Stimulated activated CD8-positive, alpha-beta memory T cell treated with anti-CD3 and anti-CD28 coated beads, Interleukin-4, amount 100 ng/mL, for 4 hours (primary cell): ENCODE results near the gene CA7.
"Not testable (repeated sequence)": the region's sequence is repeated elsewhere in the genome, so short reads cannot be mapped to it uniquely, and the experiment has no call there.

Experiments
- DNase-seq, 2 donors: peaks; one replicate each; pipeline ENCODE4 v3.0.0-alpha.2; 2020; ENCODE audit warnings: low read depth in 2 of 2, low spot score in 1 of 2

CA7 gene

DNA sequence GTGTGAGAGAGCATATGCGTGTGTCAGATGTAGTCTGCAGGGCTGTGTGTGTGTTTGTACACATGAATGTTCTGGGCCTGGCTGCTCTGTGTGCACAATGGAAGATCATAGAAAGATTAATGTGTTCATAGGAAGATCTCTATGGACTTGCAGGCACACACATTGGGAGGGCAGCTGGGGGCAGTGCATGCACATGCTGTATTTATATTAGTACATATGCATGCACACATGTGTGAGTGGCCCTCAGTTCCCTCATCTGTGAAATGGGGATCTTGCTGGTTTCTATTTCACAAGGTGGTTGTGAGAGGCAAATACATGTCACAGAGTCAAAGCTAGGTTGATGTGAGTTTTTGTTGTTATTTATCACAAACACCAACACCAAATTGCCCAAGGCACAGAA, 2.1 kb downstream of the CA7 start:
- no peak for DNase-seq

DNA sequence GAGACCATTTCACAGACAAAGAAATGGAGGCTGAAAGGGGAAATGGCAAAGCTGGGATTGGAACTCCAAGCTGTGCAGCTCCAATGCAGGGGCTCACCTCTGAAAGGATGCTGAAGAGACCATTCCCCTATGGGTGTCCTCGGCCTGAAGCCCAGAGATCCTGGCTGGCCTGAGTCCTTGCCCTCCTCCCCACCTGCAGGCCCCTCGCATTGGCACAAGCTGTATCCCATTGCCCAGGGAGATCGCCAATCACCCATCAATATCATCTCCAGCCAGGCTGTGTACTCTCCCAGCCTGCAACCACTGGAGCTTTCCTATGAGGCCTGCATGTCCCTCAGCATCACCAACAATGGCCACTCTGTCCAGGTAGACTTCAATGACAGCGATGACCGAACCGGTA, 2.6 kb downstream of the CA7 start:
- DNase-seq: no peak

DNA sequence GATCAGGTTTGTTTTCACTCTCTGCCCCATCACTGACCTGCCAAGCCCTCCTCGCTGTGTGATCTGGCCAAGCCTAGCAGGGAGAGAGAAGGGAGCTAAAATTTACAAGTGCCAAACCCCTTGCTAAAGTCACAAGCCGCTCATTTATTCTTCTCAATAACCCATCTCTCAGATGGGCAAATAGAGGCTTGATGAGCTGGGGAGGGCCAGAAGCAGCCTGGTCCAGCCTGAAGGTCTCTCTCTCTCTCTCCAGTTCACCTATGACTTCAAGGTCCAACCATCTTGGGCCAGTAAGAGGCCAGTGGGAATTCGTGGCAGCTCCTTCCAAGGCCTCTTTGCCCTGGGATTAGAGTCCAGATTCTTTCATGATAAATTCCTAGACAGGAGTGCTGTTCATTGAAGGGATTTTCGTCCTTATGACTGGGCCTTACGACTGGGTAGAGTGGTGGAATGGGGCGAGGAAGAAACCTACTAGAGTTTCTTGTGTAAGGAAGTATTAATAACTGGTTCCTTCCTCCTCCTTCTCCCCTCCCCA, 3.4 kb downstream of the CA7 start:
- no peak for DNase-seq

DNA sequence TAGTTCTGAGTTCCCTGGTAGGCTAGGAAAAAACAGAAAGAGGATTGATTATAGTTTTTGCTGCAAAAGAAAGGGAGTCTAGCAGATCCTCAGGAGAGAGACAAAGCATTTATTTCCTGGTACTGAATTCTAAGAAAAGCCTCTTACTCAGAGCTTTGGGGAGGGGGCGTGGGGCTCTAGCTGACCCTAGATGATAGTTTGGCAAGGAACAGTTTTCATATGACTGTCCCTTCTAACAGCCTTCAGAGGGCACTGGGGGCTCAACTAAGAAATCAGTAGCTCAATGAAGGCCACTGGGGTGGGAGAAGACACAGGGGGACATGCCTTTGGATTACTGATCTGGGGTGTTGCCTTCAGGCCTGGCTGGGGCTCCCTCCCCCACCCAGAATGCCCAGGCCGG, 4.0 kb downstream of the CA7 start:
- DNase-seq: no peak

DNA sequence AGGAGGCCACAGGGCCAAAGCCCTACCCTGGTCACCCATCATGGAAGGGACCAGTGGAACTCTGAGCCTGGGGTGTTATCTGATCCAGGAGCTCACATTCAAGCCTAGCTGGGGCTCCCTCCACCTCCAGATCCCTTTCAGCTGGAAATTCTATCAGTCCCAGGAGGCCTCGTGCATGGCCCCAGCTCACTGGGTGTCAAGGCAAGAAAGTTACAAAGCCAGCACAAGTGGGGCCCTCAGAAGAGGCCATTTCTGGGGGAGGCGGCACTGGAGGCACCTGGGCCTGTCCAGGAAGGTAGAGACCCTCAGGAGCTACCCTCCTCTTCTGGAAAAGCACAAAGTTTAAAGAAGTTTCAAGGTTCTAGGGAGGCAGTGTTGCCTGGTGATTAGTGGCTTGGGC, 4.8 kb downstream of the CA7 start:
- no peak for DNase-seq

DNA sequence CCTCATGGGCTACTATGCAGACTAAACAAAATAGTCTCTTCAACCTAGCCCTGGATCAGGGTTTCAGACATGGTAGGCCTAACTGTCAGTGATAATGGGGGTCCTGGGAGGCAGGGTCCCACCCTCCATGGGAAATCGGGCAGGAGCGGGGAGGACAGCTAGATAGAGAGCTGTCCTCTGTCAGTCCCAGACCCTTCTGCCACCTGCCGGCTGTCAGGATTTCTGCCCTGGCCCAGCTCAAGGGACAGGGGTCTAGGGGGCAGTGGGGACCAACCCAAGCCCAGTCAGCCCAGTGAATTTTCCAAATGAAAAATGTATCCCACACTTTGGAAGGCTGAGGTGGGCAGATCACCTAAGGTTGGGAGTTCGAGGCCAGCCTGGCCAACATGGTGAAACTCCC, 5.3 kb downstream of the CA7 start:
- no peak for DNase-seq

DNA sequence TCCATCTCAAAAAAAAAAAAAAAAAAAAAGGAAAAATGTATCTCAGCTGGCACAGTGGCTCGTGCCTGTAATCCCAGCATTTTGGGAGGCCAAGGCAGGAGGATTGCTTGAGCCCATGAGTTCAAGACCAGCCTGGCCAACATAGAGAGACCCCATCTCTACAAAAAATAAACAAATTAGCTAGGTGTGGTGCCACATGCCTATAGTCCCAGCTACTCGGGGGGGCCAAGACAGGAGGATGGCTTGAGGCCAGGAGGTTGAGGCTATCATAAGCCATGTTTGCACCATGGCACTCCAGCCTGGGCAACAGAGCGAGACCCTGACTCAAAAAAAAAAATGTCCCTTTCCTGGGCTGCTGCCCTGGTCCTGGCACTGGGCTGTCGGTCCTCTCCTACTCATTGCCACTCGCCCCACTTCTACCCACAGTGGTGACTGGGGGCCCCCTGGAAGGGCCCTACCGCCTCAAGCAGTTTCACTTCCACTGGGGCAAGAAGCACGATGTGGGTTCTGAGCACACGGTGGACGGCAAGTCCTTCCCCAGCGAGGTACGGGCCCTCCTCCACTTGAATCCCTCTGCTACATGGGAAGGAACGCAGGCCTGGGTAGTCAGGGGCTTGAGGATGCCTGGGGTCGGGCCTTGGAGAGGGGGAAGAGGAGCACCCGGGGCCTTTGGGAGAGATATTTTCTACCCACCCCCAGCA, 6.1 kb downstream of the CA7 start:
- DNase-seq: no peak

DNA sequence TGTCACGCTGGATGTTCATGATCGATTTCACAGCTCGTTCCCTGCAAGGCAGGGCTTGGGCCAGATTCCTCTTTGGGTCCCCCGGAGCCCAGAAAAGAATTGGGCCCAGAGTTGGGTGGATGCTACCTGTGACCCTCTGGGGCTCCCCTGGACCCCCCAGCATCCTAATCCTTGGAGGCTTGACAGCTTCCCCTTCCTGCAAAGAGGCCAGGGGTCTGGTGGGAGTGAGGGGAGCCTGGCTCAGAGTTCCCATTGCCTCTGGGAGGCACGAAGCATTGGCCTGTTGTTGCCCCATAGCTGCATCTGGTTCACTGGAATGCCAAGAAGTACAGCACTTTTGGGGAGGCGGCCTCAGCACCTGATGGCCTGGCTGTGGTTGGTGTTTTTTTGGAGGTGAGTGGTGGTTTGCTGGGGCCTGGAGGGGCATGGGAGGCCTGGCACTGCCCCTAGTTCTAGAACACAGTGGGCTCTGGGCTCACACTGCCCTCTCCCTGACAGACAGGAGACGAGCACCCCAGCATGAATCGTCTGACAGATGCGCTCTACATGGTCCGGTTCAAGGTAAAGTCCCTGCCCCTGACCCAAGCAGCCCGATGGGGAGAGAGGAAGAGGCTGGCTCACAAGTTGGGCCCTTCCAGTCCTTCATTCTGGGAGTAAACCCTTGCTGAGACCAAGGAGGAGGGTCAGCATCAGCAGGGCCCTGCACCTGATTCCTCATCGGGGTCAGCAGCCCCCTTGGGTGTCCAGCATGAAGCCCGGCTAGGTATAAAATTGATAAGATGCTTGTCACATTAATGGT, 7.2 kb downstream of the CA7 start:
- DNase-seq: no peak

DNA sequence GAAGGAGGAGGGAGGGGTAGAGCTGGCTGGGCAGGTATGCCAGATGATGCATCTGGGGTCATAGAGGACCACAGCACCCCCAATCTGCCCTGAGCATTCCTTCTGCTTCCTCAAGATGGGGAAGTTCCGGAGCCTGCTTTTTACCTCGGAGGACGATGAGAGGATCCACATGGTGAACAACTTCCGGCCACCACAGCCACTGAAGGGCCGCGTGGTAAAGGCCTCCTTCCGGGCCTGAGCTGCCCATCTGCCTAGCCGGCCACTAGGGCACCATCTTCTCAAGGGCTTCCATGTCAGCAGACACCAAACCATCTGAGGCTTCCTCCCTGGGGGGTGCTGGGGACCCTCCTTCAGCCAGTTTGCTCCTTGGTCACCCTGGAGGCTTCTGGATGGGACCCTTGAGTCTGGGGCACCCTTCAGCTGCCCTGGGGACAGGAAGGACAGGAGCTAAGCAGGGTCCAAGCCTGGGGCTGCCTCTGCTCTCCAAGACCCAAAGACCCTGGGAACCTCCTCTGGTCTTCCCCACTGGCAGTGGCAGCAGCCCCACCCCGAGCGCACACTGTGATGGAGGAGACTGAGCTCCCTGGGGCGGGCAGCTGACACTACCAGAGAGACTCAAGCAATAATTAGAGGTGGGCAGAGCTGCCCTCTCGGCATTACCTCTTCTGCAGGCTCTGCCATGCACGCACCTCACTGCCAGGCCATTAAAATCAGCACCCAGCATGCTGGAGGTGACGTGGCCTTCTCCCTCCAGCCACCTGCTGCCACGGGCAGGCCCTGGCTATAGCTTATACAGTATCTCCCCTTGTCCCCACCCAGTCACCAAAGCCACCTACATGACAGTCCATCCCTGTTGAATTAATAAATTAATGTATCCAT, 9.3 kb downstream of the CA7 start:
- DNase-seq: no peak

DNA sequence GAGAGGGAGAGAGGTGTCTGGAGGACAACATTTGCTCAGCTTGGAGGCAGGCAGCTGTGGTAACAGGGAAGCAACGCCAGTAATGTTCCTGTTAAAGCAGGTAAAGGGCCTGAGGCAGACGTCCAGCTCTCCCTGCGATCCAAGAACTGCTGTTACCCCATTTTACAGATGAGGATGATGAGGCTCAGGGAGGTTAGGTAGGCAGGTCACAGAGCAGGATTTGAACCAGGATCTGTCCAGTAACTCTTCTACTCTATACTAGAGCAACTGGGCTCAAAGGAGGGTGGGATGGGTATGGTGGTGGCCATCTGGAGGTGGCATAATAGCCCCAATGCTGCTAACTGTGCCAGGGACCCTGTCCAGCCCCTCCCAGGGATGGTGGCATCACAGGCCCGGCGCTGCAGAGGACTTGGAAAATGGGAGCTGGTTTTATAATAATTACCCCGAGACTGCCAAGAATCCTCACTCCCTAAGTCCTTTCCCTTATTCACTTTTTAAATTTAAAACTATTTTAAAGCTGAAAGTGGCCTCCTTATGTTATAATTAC, 12.0 kb downstream of the CA7 start:
- DNase-seq: no peak

DNA sequence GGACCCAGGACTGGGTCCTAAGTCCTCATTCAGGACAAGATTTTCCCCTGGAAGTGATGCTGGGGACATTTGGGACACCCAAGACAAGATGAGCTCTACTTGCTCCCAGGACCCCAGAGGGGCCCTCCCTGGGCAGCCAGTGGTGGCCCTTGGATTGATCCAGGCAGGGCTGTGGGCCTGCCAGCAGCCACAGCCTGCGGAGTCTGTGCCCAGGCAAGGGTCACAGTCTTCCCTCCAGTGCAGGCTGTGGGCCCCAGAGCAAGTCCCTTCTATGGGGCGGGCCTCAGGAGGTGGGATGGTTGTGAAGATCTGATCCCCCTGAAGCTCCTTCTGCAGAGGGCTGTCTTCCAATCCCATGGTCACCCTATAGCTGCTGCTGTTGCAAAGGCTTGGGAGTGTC, 12.6 kb downstream of the CA7 start:
- no peak for DNase-seq

DNA sequence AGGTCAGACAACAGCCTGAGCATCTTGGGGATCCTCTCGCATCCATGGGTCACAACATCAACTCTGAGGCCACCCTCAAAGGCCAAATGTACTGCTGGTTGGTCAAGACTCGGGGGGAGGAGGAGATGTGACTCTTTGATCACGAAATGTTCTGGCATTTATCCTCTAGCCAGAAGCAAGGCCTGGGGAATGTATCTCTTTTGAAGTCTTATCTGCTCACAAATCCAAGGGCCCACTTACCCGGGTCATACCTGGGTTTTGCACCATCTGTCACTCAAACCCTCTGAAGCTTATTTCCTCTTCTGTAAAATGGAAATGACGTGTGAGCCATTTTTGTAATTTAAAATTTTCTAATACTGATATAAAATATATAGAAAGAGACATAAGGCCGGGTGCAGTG, 13.2 kb downstream of the CA7 start:
- no peak for DNase-seq

DNA sequence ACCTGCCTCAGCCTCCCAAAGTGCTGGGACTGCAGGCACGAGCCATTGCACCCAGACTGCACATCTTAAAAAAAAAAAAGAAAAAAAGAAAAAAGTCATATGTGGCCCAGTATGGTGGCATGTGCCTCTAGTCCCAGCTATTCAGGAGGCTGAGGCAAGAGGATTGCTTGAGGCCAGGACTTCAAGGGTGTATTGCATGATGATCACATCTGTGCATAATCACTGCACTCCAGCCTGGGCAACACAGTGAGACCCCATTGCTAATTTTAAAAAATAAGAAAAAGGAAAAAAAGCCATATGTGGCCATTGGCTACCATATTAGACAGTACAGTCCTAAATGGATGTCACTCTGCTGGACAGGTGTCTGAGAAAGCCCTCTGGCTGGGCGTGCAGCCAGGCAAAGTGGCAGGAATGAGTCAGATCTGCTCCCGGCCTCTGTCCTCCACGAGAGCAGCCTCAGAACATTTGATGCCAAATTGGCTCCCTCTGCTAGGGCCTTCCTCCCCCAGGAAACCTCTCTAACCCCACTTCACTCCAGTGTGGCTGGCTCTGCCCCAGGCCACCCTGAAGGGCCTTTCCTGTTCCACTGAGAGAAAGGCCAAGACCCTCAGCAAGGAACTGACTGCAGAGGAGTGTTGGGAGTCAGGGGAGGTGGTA, 14.7 kb downstream of the CA7 start:
- no peak for DNase-seq

DNA sequence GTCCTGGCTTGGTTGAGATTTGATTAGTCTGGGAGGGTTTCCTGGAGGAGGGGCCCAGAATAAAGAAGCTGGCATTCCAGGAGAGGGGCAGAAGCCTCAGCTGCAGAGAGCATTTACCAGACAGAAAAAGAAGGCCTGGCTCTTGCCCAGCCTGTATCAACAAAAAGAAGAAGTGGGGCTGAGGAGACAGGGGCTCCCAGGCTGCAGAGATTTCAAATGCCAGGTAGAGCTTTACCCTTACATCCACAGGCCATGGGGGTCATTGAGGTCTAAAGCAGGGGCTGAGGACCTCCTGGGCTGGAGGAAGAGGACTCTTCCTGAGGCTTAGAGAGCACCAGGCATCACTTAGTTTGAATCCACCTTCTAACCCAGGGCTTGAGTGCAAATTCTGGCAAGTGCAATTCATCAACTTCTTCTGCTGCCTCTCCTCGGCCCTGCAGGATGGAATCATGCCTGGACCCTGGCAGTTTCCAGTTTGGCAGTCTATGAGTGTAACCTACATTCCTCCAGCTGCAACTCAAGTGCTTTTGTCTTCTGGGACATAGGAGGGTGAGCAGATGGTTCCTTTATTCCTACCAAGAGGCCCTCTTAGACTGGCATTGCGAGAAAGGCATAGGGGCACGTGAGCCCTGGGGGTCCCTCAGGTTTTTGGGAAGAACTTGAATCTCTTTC, 15.3 kb downstream of the CA7 start:
- DNase-seq: no peak

DNA sequence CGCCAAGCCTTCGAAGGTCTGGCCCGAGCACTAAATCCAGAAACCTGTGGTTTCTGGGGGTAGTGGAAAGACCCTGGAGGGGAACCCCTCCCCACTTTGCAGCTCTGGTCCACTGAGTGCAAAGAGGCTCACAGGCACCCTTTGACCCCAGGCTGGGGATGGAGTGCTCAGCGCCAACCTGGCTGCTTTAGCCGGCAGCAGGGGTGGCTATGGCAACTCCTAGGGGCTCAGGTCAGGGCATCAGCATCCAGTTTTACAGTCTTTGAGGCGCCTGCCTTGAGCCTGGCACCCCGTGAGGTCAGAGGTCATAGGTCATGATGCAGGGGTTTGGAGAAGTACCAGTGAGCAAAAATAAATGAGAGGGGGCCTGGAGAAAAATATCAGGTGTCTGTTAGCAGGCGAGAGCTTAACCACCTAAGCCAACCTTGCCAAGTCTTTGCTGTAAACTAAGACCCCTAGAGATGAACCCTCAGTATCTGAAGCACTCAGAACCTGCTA, 17.9 kb downstream of the CA7 start:
- no peak for DNase-seq

DNA sequence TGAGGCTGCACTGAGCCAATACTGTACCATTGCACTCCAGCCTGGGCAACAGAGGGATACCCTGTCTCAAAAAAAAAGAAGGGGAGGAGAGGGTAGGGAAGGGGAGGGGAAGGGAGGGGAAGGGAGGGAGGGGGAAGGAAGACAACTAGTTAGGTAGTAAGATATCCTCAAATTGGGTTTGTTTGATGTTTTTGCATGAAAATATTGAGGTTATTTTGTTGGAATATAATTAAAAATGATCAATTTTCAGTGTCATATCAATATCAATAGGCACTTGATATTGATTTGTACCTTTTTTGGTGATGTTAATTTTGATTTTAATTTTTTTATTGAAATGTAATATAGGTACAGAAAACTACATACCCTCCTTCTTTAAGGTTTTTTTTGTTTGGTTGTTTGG, 19.5 kb downstream of the CA7 start:
- no peak for DNase-seq

DNA sequence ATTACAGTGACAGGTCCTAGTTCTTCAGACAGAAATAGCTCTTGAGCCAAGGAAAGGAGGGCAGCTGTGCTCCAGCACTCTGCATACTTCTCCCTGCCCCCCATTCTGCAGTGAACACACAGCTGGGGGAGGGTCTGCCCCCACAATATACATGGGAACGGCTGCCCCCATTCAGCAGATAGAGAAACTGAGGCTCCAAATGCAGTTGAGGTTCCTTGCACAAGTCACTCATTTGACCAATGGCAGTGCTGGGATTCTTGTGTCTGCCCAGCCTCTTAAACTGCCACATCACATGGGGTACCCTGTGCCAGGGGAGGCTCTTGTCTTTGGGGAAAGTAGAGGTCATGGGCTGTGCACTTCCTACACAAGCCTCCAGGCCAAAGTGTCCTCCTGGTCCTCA, 25.2 kb downstream of the CA7 start:
- DNase-seq: no peak

DNA sequence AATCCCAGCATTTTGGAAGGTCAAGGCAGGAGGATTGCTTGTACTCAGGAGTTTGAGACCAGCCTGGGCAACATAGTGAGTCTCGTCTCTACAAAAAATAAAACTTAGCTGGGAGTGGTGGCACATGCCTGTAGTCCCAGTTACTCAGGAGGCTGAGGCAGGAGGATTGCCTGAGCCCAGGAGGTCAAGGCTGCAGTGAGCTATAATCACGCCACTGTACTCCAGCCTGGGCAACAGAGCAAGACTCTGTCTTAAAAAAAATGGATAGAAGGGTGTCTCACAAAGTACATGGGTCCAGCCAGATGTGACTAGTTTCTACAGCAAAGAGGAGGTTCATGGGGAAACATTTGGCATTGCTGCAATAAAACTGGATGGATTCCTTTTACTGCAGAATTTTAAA, 27.1 kb downstream of the CA7 start:
- DNase-seq: not testable (repeated sequence)

DNA sequence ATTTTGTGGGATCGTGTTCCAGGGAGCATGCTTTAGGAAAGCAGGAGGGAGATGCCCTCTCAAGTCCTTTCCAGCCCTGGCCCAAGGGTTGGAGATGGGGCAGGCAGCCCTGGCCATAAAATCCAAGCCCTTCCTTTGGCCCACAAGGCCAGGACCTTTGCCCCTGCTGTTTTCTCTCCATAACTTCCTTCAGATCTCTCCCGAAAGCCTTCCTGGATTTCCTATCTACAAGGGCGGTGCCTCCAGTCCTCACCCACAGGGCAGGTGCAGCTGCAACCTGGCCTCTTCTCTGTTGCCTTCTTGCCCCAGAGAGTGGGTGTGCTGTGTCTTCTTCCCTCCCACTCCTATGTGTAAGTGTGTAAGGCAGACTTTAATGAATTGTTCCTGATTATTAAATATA, 27.6 kb downstream of the CA7 start:
- DNase-seq: no peak

DNA sequence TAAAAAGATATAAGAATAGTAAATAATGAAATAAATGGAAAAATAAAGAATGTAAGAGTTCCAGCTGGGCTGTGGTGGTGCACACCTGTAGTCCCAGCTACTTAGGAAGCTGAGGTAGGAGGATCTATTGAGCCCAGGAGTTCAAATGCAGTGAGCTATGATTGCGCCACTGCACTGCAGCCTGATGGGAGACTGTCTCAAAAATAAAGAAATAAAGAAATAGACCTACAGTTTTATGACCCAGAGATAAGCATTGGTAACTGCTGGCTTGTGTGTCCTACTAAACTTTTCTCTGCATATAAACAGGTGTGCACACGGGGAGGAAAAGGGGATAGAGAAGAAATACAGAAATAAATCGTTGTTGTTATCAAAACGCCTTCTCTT, 28.3 kb downstream of the CA7 start:
- no peak for DNase-seq
